ENCODE results near the gene CES2. TPM values are rescaled to one million over a fixed set of nuclear protein-coding genes. Genes with fewer than 3 reads are reported as not detected.

CES2 gene
- polyA plus RNA-seq, 1 of the 3 experiments (the other 2 are of a cell fraction): 33.1 TPM

GRCh38 chr16:66920924-66921680 is 14.2 kb upstream of the CES2 start:
- CTCF ChIA-PET: interaction anchor here (1.5 to 13.6 kb wide), 3 partner anchors 20 to 33 kb away, joined by 5 to 174 read pairs (median 5); no protein-coding TSS in a partner anchor
- no peaks in the 10 kb centered on the region for H3K9me3 ChIP-seq

More at GRCh38 chr16:66920924-66921680, 14.2 kb upstream of the CES2 start:
- H3K9ac ChIP-seq: no peak overlapping the region
- no peak overlapping the region for H3K4me2 ChIP-seq
- H3K27me3 ChIP-seq (ENCODE audit: insufficient read depth): no peaks in the 10 kb centered on the region
- H3K79me2 ChIP-seq (ENCODE audit: insufficient read depth): no peaks in the 10 kb centered on the region
- no peaks in the 10 kb centered on the region for H3K36me3 ChIP-seq (replicated peaks in 1 of 2; ENCODE audit: control insufficient read depth in 1 of 2, insufficient read depth in 2 of 2, low read length in 1 of 2)
- no peaks in the 10 kb centered on the region for H4K20me1 ChIP-seq (ENCODE audit: insufficient read depth)
- no peak overlapping the region for H3K27ac ChIP-seq (ENCODE audit: low read depth in 2 of 2, low read length in 1 of 2)
- H3K4me1 ChIP-seq (ENCODE audit: control insufficient read depth in 1 of 2, insufficient read depth in 2 of 2, low read depth in 1 of 2, low read length in 1 of 2): no peaks in the 10 kb centered on the region; a peak in 1 of 4 replicates
- TF ChIP-seq, protein P1, sequence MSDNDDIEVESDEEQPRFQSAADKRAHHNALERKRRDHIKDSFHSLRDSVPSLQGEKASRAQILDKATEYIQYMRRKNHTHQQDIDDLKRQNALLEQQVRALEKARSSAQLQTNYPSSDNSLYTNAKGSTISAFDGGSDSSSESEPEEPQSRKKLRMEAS (IDR thresholded peaks at IDR 0.05; ENCODE audit: low read depth): no peak
- no peak for TF ChIP-seq CTCF (IDR thresholded peaks at IDR 0.05)
- TF ChIP-seq, protein P2, sequence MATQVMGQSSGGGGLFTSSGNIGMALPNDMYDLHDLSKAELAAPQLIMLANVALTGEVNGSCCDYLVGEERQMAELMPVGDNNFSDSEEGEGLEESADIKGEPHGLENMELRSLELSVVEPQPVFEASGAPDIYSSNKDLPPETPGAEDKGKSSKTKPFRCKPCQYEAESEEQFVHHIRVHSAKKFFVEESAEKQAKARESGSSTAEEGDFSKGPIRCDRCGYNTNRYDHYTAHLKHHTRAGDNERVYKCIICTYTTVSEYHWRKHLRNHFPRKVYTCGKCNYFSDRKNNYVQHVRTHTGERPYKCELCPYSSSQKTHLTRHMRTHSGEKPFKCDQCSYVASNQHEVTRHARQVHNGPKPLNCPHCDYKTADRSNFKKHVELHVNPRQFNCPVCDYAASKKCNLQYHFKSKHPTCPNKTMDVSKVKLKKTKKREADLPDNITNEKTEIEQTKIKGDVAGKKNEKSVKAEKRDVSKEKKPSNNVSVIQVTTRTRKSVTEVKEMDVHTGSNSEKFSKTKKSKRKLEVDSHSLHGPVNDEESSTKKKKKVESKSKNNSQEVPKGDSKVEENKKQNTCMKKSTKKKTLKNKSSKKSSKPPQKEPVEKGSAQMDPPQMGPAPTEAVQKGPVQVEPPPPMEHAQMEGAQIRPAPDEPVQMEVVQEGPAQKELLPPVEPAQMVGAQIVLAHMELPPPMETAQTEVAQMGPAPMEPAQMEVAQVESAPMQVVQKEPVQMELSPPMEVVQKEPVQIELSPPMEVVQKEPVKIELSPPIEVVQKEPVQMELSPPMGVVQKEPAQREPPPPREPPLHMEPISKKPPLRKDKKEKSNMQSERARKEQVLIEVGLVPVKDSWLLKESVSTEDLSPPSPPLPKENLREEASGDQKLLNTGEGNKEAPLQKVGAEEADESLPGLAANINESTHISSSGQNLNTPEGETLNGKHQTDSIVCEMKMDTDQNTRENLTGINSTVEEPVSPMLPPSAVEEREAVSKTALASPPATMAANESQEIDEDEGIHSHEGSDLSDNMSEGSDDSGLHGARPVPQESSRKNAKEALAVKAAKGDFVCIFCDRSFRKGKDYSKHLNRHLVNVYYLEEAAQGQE (IDR thresholded peaks at IDR 0.05; ENCODE audit: low read depth, low read length): no peak
- no peak for TF ChIP-seq MEF2A (IDR thresholded peaks at IDR 0.05; ENCODE audit: borderline replicate concordance, low read depth)
- no peak for TF ChIP-seq YY1 (IDR thresholded peaks at IDR 0.05; ENCODE audit: low read depth)
- no peak for TF ChIP-seq USF1 (IDR thresholded peaks at IDR 0.05; ENCODE audit: borderline replicate concordance, low read depth)
- no peak for TF ChIP-seq TCF12 (IDR thresholded peaks at IDR 0.05)
- TF ChIP-seq RCOR1 (IDR thresholded peaks at IDR 0.05; ENCODE audit: low read length): no peak
- H2AFZ ChIP-seq (ENCODE audit: low read depth): no peak overlapping the region
- no peaks in the 10 kb centered on the region for H3K9me2 ChIP-seq
- DNase-seq: no peak
- no peaks in the 10 kb centered on the region for H3F3A ChIP-seq (replicated peaks; ENCODE audit: insufficient read depth)
- no peak overlapping the region for H3K4me3 ChIP-seq (ENCODE audit: low read depth in 2 of 2, low read length in 1 of 2)
- POLR2A ChIA-PET: no interaction called here
- 73% methylated on average over 7 of the region's 9 CpGs for WGBS (ENCODE audit: low lambda C conversion rate)

All from SK-N-SH (cell line).